Astrocyte (in vitro differentiated cells and primary cell): Measurements from ENCODE around the gene MRPL12.

Experiments used
- EZH2 ChIP-seq: IDR thresholded peaks from 2 replicates; pipeline ENCODE4 v1.6.1; 2012; ENCODE audit warnings: mild to moderate bottlenecking, low read length, inconsistent platforms; ENCODE audit not compliant: insufficient read depth
- TF ChIP-seq, protein P1 (sequence below): IDR thresholded peaks from 2 replicates; pipeline ENCODE4 v1.5.1; 2011; ENCODE audit warnings: low read depth, mild to moderate bottlenecking, inconsistent platforms, low read length, moderate library complexity; ENCODE audit not compliant: insufficient read depth

DNA sequence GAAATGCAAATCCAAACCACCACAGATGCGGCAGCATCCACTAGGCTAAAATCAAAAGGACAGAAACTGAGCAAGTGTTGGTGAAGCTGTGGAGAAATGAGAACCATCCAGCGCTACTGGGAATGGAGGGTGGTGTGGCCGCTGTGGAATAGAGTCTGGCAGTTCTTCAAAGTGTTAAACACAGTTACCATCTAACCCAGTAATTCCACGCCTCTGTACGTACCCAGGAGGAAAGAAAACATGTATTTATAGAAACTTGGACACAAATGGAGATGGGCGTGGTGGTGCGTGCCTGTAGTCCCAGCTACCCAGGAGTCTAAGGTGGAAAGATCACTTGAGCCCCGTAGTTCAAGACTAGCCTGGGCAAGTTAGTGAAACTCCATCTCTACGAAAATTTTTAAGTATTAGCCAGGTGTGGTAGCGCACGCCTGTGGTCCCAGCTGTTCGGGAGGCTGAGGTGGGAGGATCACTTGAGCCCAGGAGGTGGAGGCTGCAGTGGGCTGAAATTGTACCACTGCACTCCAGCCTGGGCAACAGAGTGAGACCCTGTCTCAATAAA lies 20.6 kb downstream of the MRPL12 start:
- no peak for TF ChIP-seq EZH2
- TF ChIP-seq, protein P1, sequence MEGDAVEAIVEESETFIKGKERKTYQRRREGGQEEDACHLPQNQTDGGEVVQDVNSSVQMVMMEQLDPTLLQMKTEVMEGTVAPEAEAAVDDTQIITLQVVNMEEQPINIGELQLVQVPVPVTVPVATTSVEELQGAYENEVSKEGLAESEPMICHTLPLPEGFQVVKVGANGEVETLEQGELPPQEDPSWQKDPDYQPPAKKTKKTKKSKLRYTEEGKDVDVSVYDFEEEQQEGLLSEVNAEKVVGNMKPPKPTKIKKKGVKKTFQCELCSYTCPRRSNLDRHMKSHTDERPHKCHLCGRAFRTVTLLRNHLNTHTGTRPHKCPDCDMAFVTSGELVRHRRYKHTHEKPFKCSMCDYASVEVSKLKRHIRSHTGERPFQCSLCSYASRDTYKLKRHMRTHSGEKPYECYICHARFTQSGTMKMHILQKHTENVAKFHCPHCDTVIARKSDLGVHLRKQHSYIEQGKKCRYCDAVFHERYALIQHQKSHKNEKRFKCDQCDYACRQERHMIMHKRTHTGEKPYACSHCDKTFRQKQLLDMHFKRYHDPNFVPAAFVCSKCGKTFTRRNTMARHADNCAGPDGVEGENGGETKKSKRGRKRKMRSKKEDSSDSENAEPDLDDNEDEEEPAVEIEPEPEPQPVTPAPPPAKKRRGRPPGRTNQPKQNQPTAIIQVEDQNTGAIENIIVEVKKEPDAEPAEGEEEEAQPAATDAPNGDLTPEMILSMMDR, result no peak
